Measurements from ENCODE around the gene B4GALNT1.
A peak's percentile ranks its signal among the peaks of the same experiment; 100 is the strongest.
"Not testable (repeated sequence)": the region's sequence is repeated elsewhere in the genome, so short reads cannot be mapped to it uniquely, and the experiment has no call there.

The B4GALNT1 gene

DNA sequence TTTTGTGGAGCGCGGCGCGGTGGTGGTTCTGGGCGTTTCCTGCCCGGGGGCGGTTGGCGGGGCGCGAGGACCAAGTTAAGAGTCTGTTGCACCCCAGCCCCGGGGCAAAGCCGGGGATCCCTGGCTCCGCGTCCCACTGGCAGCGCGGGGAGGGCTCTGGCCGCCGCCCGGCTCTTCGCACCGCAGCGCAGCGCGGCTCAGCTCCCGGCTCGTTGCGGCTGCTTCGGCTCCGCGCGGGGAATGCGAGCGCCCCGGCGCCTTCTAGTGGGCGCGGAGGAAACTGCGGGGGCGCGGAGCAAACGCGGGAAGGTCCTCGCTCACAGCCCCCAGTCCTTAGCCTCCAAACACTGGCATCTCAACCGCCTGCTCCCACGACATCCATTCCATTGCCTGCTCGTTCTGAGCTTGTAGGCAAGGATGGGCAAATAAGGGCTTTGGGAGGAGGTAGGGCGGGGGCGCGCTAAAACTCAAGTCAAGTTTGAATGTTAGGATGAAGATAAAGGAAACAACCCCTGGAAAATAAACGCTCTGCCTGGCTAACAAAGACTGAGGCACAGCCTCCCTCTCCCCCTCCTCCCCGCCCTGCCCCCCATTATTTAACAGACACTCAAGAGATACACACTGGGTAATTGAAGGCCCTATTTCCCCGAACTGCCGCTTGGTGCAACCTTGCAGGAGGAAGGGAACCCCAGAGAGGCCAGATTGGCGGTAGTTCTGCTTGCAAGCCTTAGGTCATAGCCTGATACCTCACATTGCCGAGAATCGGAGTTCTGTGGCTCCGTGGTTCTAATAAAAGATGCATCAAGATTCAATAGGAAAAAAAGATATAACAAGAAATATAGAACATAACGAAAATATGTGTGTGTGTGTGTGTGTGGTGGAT, at the start of gene B4GALNT1:
Gene B4GALNT1 (minus strand): TSS at position 244 of the 883 bp plus-strand sequence. CDS start 1,069 bp downstream, outside the sequence.
- DNase-seq (ENCODE audit: low spot score): peak; percentile 83

DNA sequence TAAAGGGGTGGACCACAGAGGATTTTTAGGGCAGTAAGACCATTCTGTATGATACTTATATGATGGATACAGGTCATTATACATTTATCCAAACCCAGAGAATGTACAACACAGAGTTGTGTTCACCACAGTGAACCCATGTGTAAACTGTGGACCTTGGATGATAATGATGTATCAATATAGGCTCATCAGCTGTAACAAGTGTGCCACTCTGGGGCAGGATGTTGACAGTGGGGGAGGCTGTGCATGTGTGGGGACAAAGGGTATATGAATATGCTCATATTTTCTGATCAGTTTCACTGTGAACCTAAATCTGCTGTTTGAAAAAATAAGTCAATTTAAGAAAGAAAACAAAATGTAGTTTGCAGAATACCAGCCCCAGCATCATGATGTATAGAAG, 46.7 kb upstream of the B4GALNT1 start:
- DNase-seq (ENCODE audit: low spot score): no peak

DNA sequence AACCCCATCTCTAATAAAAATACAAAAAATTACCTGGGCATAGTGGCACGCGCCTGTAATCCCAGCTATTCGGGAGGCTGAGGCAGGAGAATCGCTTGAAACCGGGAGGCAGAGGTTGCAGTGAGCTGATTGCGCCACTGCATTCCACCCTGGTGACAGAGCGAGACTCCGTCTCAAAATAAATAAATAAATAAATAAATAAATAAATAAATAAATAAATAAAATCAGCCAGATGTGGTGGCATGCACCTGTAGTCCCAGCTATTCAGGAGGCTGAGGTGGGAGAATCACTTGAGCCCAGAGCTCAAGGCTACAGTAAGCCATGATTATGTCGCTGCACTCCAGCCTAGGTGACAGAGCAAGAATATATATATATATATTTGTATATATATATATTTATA, 44.9 kb upstream of the B4GALNT1 start:
- DNase-seq (ENCODE audit: low spot score): not testable (repeated sequence)

DNA sequence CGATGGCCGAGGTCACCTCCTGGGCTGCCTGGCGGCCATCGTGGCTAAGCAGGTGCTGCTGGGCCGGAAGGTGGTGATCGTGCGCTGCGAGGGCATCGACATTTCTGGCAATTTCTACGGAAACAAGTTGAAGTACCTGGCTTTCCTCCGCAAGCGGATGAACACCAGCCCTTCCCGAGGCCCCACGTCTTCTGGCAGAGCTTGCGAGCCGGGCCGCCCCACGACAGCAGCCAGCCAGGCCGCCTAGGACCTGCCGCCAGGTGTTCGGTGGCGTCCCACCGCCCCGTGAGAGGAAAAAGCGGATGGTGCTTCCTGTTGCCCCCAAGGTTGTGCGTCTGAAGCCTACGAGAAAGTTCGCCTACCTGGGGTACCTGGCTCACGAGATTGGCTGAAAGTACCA, 41.7 kb upstream of the B4GALNT1 start:
- no peak for DNase-seq (ENCODE audit: low spot score)

DNA sequence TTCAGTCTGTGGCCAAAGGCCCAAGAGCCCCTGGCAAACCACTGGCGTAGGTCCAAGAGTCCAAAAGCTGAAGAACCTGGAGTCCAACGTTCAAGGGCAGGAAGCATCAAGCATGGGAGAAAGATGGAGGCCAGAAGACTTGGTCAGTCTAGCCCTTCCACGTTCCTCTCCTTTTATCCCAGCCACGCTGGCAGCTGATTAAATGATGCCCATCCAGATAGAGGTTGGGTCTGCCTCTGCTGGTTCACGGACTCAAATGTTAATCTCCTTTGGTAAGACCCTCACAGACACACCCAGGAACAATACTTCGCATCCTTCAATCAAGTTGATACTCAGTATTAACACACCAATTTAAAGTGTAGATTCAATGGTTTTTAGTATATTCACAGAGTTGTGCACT, 39.8 kb upstream of the B4GALNT1 start:
- no peak for DNase-seq (ENCODE audit: low spot score)

DNA sequence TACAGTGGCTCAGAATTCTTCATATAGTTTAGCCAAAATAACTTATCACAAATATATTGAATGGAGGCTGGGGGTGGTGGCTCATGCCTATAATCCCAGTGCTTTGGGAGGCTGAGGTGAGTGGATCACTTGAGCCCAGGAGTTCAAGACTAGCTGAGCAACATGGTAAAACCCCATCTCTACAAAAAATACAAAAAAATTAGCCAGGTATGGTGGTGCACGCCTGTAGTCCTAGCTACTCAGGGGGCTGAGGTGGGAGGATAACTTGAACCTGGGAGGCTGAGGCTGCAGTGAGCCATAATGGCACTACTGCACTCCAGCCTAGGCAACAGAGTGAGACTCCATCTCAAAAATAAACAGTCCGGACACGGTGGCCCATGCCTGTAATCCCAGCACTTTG, 38.8 kb upstream of the B4GALNT1 start:
- DNase-seq (ENCODE audit: low spot score): not testable (repeated sequence)

DNA sequence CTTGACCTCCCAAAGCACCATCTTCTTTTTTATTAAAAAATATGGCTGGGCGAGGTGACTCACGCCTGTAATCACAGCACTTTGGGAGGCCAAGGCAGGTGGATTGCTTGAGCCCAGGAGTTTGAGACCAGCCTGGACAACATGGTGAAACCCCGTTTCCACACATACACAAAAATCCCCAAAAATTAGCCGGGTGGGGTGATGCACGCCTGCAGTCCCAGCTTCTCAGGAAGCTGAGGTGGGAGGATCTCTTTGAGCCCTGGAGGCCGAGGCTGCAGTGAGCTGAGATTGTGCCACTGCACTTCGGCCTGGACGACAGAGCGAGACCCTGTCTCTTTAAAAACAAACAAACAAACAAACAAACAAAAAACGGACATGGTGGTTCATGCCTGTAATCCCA, 36.7 kb upstream of the B4GALNT1 start:
- not testable (repeated sequence) for DNase-seq (ENCODE audit: low spot score)

DNA sequence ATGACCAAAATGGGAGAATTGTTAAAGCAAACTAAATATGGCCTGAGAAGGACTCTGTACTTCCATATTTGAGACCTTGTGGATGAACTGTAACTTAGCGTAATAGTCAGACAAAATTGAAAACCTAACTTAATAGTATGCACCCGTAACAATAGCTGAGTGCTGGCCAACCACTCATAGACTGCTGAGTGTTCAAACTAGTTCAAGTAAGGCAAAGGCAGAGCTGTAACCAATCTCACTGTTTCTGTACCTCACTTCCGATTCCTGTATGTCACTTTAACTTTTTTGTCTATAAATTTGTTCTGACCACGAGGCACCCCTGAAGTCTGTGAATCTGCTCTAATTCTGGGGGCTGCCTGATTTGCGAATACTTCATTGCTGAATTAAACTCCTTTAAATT, 33.9 kb upstream of the B4GALNT1 start:
- DNase-seq (ENCODE audit: low spot score): no peak

DNA sequence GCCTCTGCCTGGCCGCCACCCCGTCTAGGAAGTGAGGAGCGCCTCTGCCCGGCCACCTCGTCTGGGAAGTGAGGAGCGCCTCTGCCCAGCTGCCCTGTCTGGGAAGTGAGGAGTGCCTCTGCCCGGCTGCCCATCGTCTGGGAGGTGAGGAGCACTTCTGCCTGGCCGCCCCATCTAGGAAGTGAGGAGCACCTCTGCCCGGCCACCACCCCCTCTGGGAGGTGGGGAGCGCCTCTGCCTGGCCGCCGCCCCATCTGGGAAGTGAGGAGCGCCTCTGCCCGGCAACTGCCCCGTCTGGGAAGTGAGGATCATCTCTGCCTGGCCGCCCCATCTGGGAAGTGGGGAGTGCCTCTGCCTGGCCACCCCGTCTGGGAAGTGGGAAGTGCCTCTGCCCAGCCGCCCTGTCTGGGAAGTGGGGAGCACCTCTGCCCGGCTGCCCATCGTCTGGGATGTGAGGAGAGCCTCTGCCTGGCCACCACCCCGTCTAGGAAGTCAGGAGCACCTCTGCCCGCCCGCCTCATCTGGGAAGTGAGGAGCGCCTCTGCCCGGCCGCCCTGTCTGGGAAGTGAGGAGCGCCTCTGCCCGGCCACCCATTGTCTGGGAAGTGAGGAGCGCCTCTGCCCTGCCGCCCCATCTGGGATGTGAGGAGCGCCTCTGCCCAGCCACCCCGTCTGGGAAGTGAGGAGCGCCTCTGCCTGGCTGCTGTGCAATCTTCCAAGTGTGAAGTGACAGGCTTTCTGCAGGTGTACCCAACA, 32.2 kb upstream of the B4GALNT1 start:
- not testable (repeated sequence) for DNase-seq (ENCODE audit: low spot score)

DNA sequence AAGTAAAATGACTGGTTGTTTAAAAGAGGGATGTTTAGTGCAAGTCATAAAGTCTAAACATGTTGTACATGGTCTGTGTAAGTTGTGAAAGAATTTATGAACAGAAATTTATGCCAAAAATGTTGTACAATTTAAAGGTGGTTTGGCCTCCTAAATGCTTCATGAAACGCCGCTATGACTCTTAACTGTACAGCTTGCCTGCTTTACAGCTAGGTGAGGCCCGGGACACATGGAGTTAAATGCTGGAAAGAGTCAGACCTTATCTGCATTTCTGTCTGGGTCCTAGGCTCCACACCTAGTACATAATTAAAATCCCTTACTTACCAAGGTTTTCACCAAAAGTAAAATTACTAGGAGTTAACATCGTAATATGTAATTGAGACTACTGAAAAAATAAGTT, 28.4 kb upstream of the B4GALNT1 start:
- no peak for DNase-seq (ENCODE audit: low spot score)

DNA sequence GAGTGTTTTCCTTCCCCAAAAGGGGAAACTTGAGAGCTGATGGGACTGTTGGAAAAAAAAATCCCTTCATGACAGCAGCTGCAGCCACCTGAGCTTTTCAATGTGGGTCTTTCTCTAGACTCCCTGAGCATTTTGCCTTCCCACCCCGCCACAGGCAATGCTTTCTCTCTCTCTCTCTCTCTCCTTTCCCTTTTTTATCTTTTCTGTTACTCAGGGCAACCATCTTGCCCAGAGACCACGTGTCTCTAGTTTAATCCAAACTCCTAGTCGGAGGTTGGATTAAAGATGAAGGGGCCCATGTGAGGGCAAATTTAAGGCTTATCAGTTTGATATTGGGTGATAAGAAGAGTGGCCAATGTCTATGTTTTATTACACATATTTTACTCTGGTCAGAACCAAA, 25.9 kb upstream of the B4GALNT1 start:
- no peak for DNase-seq (ENCODE audit: low spot score)

DNA sequence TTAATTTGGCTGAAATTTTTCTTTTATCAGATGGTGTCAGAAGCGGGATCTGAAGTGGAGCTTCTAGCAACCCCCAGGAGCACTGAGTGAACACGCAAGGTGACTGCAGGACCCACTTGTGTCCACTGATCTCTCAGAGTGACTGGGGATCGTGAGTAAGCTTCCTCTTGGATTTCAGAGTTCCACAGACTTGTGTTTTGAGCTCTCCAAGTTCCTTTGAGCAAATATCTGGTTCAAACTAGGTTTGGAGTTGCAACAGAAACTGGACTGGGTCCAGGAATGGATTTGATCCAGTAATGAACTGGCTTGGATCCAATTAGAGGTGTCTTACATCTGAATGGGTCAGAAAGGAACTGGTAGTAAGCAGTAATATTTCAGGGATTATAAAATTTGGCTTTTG, 24.7 kb upstream of the B4GALNT1 start:
- no peak for DNase-seq (ENCODE audit: low spot score)

DNA sequence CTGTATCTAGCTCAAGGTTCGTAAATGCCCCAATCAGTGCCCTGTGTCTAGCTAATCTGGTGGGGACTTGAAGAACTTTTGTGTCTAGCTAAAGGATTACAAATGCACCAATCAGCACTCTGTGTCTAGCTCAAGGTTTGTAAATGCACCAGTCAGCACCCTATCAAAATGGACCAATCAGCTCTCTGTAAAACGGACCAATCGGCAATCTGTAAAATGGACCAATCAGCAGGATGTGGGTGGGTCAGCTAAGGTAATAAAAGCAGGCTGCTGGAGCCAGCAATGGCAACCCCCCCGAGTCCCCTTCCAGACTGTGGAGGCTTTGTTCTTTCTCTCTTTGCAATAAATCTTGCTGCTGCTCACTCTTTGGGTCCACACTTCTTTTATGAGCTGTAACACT, 23.4 kb upstream of the B4GALNT1 start:
- DNase-seq (ENCODE audit: low spot score): not testable (repeated sequence)

DNA sequence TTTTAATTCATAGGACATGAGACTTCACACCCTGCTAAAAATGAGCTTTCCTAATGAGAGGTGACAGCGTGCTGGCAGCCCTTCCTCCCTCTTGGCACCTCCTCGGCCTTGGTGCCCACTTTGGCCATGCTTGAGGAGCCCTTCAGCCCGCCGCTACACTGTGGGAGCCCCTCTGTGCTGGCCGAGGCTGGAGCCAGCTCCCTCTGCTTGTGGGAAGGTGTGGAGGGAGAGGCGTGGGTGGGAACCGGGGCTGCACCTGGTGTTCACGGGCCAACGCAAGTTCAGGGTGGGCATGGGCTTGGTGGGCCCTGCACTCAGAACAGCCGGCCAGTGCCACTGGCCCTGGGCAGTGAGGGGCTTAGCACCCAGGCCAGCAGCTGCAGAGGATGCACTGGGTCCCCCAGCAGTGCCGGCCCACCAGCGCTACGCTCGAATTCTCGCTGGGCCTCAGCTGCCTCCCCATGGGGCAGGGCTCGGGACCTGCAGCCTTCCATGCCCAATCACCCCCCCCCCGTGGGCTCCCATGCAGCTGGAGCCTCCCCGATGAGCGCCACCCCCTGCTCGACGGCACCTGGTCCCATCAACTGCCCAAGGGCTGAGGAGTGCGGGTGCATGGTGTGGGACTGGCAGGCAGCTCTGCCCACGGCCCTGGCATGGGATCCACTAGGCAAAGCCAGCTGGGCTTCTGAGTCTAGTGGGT, 22.7 kb upstream of the B4GALNT1 start:
- DNase-seq (ENCODE audit: low spot score): no peak

DNA sequence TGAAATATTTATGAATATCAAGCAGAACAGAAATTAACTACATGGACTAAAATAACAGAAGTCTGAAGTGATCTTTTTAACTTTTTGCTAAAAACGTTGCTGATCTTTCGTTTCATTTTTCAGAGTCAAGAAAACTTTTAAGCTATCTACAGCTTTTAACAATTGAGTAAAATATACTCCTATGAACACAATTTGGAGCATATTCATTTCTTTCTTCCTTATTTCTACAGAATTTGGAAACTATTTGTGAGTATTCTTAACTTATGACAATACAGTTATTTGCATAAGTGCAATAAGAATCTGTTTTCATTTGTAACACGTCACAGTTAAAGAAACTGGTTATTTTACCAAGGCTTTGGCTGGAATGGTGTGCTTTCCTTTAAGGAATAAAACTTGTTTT, 21.0 kb upstream of the B4GALNT1 start:
- DNase-seq (ENCODE audit: low spot score): no peak

DNA sequence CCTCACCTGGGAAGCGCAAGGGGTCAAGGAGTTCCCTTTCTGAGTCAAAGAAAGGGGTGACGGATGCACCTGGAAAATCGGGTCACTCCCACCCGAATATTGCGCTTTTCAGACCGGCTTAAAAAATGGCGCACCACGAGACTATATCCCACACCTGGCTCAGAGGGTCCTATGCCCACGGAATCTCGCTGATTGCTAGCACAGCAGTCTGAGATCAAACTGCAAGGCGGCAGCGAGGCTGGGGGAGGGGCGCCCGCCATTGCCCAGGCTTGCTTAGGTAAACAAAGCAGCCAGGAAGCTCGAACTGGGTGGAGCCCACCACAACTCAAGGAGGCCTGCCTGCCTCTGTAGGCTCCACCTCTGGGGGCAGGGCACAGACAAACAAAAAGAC, 13.7 kb upstream of the B4GALNT1 start:
- not testable (repeated sequence) for DNase-seq (ENCODE audit: low spot score)

DNA sequence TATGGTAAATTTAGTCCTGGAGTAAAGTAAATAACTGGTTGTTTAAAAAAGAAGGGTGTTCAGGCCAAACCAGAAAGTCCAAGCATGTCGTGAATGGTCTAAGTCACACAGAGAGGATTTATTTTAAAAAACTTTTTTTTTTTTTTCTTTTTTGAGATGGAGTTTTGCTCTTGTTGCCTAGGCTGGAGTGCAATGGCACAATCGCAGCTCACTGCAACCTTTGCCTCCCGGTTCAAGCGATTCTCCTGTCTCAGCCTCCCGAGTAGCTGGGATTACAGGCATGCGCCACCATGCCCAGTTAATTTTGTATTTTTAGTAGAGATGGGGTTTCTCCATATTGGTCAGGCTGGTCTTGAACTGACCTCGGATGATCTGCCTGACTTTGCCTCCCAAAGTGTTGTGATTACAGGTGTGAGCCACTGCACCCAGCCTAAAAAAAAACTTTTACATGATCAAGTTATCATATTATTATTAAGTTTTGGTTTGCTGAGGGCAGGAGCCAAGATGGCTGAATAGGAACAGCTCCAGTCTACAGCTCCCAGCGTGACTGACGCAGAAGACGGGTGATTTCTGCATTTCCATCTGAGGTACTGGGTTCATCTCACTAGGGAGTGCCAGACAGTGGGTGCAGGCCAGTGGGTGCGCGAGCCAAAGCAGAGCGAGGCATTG, 13.1 kb upstream of the B4GALNT1 start:
- DNase-seq (ENCODE audit: low spot score): not testable (repeated sequence)

DNA sequence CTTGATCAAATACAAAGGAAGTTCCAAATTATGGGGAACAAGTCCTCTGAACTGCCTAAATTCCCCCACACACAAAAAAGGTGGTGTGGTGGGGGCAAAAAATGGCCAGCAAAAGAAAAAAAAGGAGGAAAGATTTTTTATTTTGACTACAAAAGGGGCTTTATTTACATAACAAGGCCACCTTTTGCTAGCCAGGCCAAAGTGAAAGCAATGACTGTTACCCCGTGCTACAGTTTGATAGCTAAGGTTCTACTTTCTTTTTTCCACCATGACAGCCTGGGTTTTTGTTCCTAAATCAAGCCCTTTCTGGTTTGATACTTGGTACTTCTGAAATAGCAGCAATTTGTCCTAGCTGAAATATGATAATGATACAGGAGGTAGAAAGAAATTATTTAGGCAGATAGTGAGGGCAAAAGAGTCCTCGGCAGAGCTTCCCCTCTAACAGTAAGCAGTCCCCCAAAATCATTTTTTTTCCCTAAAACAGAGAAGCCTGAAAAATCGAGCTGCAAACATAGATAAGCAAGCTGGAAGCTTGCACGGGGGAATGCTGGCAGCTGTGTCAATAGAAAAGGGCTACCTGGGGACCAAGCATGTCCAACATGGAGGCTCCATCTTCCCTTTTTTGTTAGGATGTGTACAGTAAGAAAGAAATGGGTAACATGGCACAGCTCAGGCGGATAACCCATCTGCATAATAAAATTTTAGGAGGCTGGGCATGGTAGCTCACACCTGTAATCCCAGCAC, 8.9 kb upstream of the B4GALNT1 start:
- no peak for DNase-seq (ENCODE audit: low spot score)

DNA sequence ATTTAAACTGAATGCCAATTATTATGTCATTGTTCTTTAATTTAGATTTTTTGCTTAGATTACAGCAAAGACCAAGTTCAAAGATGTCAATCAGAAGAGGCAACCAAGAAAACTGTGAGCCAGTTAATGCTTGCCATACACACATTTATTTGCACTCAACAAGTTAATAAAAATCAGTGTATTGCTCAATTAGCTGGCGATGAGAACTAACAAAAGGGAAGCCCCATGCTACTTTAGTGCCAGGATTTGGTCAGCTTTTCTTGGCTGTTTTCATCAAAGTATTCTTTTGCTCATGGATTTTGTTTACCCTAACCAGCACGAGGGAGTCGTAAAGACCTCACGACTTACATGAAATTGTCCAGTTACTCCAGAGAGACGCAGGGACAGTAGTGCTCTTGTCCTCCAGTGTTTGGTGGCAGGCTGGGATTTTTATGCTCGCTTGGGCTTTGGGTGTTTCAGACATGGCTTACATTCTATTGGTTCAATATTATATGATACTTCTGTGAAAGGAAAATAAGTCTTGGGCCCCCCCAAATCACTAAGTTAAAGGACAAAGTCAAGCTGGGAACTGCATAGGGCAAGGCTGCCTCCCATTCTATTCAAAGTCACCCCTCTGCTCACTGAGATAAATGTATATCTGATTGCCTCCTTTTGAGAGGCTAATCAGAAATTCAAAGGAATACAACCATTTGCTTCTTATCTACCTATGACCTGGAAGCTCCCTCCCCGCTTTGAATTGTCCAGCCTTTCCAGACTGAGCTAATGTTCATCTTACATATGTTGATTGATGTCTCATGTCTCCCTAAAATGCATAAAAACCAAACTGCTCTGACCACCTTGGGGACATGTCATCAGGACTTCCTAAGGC, 7.4 kb upstream of the B4GALNT1 start:
- DNase-seq (ENCODE audit: low spot score): no peak

DNA sequence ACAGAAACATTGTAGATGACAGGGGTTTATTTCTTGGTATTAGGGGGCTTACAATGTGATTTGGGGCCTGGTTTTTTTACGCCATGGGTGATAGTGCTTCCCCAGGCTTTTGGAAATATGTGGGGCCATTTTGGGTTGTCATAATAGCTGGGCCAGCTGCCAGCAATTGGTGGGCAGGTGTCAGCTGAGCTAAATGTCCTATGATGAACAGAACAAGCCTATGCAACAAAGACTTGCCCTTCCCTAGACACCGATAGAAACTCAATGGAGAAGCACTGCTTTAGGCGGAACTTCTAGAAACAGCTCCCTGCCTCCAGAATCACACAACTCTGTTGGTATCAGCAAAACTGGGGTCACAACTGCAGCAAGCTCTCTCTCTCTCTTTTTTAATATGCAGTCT, 5.1 kb upstream of the B4GALNT1 start:
- no peak for DNase-seq (ENCODE audit: low spot score)

All from germinal center (tissue), 1 donor.